ENCODE measurements around the gene AP2M1. TPM values are rescaled to one million over a fixed set of nuclear protein-coding genes. Genes with fewer than 3 reads are reported as not detected.

The AP2M1 gene
- total and polyA plus RNA-seq, 4 donors, result 153 to 333 (median 251) TPM

DNA sequence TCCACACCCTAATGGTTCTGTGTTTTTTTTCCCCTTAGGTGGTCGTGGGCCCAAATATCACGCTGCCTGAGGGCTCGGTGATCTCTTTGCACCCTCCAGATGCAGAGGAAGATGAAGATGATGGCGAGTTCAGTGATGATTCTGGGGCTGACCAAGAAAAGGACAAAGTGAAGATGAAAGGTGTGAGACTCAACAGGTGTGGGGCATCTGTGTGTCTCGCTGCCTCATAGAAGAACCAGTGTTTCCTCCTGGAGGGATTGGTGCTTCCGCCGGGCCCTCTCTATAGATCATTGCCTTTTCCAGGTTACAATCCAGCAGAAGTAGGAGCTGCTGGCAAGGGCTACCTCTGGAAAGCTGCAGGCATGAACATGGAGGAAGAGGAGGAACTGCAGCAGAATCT is 32.5 kb upstream of the AP2M1 start:
- H3K27ac ChIP-seq (ENCODE audit: low read depth in 1 of 2, low read length in 1 of 2), result no peak overlapping the region
- no peaks in the 10 kb centered on the region for H3K27me3 ChIP-seq (ENCODE audit: control insufficient read depth in 3 of 3, insufficient read depth in 3 of 3, low read length in 2 of 3)
- ATAC-seq (ENCODE audit: insufficient read depth, low FRiP score) (no peak), DNase-seq (no peak)
- H3K4me1 ChIP-seq (ENCODE audit: control insufficient read depth in 5 of 5, insufficient read depth in 5 of 5, low read length in 5 of 5), result peaks cover 0 to 3% (median 0%) of the 10 kb centered on the region in 5 donors
- H3K9ac ChIP-seq (ENCODE audit: insufficient read depth in 1 of 2, low read length in 2 of 2), result no peak overlapping the region
- WGBS, 2 donors, result 96 to 98% methylated on average over 7 of the region's 7 CpGs
- H3K9me3 ChIP-seq (ENCODE audit: control insufficient read depth in 4 of 4, insufficient read depth in 3 of 4, low read length in 3 of 4), result no peaks in the 10 kb centered on the region
- TF ChIP-seq, protein P1, sequence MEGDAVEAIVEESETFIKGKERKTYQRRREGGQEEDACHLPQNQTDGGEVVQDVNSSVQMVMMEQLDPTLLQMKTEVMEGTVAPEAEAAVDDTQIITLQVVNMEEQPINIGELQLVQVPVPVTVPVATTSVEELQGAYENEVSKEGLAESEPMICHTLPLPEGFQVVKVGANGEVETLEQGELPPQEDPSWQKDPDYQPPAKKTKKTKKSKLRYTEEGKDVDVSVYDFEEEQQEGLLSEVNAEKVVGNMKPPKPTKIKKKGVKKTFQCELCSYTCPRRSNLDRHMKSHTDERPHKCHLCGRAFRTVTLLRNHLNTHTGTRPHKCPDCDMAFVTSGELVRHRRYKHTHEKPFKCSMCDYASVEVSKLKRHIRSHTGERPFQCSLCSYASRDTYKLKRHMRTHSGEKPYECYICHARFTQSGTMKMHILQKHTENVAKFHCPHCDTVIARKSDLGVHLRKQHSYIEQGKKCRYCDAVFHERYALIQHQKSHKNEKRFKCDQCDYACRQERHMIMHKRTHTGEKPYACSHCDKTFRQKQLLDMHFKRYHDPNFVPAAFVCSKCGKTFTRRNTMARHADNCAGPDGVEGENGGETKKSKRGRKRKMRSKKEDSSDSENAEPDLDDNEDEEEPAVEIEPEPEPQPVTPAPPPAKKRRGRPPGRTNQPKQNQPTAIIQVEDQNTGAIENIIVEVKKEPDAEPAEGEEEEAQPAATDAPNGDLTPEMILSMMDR (IDR thresholded peaks at IDR 0.05; ENCODE audit: control extremely low read depth, extremely low read depth), result no peak
- peaks cover 38 to 56% (median 49%) of the 10 kb centered on the region in 4 donors for H3K36me3 ChIP-seq (ENCODE audit: control insufficient read depth in 4 of 4, insufficient read depth in 4 of 4, low read length in 4 of 4)
- H3K4me3 ChIP-seq, result no peak overlapping the region

DNA sequence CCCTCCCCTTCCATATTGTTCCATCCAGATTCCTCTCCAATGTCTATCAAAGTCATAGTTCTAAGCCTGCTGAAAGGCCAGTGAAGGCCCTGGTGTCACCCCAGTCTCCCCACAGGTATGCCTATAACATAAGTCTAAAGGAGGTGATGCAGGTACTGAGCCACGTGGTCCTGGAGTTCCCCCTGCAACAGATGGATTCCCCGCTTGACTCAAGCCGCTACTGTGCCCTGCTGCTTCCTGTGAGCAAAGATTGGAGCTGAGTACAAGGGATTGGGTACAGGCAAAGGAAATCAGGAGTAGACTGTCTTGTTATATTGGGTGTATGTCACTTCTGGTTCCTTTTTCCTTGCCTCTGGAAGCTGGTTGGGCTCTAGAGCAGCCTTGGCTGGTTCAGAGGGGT is 31.3 kb upstream of the AP2M1 start:
- peaks cover 35 to 50% (median 47%) of the 10 kb centered on the region in 4 donors for H3K36me3 ChIP-seq (ENCODE audit: control insufficient read depth in 4 of 4, insufficient read depth in 4 of 4, low read length in 4 of 4)
- WGBS, 2 donors, result 92 to 94% methylated on average over 3 of the region's 3 CpGs
- DNase-seq (no peak), ATAC-seq (ENCODE audit: insufficient read depth, low FRiP score) (no peak)
- no peak overlapping the region for H3K4me3 ChIP-seq
- TF ChIP-seq, protein P1 (IDR thresholded peaks at IDR 0.05; ENCODE audit: control extremely low read depth, extremely low read depth), result no peak
- no peaks in the 10 kb centered on the region for H3K4me1 ChIP-seq (ENCODE audit: control insufficient read depth in 5 of 5, insufficient read depth in 5 of 5, low read length in 5 of 5)
- H3K9me3 ChIP-seq (ENCODE audit: control insufficient read depth in 4 of 4, insufficient read depth in 3 of 4, low read length in 3 of 4), result no peaks in the 10 kb centered on the region
- no peaks in the 10 kb centered on the region for H3K27me3 ChIP-seq (ENCODE audit: control insufficient read depth in 3 of 3, insufficient read depth in 3 of 3, low read length in 2 of 3)
- H3K27ac ChIP-seq (ENCODE audit: low read depth in 1 of 2, low read length in 1 of 2), result no peak overlapping the region
- no peak overlapping the region for H3K9ac ChIP-seq (ENCODE audit: insufficient read depth in 1 of 2, low read length in 2 of 2)

DNA sequence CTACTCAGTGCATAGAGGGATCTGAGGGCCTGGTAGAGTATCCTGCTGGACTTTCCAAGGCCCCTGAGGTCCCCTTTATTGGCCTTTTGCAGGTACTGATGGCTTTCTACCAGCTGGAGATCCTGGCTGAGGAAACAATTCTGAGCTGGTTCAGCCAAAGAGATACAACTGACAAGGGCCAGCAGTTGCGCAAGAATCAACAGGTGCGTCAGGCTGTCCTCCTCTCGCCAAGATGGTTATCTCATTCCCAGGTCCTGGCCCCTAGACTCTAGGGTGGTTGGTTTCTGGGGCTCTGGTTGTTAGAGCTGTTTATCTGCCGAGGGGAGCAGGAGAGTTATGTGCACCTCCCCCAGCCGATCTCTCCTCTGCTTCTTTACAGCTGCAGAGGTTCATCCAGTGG is 30.1 kb upstream of the AP2M1 start:
- 83 to 85% methylated on average over 5 of the region's 5 CpGs for WGBS, 2 donors
- H3K4me3 ChIP-seq, result no peak overlapping the region
- peaks cover 35 to 50% (median 46%) of the 10 kb centered on the region in 4 donors for H3K36me3 ChIP-seq (ENCODE audit: control insufficient read depth in 4 of 4, insufficient read depth in 4 of 4, low read length in 4 of 4)
- H3K9ac ChIP-seq (ENCODE audit: insufficient read depth in 1 of 2, low read length in 2 of 2), result no peak overlapping the region
- no peaks in the 10 kb centered on the region for H3K9me3 ChIP-seq (ENCODE audit: control insufficient read depth in 4 of 4, insufficient read depth in 3 of 4, low read length in 3 of 4)
- no peak overlapping the region for H3K27ac ChIP-seq (ENCODE audit: low read depth in 1 of 2, low read length in 1 of 2)
- TF ChIP-seq, protein P1 (IDR thresholded peaks at IDR 0.05; ENCODE audit: control extremely low read depth, extremely low read depth), result no peak
- ATAC-seq (ENCODE audit: insufficient read depth, low FRiP score), result no peak
- no peak for DNase-seq
- no peaks in the 10 kb centered on the region for H3K4me1 ChIP-seq (ENCODE audit: control insufficient read depth in 5 of 5, insufficient read depth in 5 of 5, low read length in 5 of 5)
- H3K27me3 ChIP-seq (ENCODE audit: control insufficient read depth in 3 of 3, insufficient read depth in 3 of 3, low read length in 2 of 3), result no peaks in the 10 kb centered on the region

DNA sequence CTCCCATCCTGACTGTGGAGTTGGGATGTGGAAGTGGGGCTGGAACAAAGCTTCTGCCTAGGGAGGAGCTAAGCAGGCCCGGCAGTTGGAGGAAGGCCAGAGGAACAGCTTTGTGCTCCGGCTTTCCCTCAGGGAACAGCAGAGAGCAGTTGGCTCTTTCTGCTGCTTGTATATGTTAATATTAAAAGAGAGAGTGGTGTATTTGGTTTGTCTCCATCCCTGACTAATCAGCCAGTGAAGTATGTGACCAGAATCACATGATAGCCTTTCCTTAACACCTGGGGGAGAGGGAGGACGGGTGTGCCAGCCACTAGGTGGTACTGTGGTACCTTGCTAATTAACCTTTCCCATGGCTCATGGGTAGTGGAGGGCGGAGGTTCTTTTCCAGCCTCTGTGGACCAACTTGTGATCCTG is 29.5 kb upstream of the AP2M1 start:
- no peaks in the 10 kb centered on the region for H3K4me1 ChIP-seq (ENCODE audit: control insufficient read depth in 5 of 5, insufficient read depth in 5 of 5, low read length in 5 of 5)
- no peak overlapping the region for H3K27ac ChIP-seq (ENCODE audit: low read depth in 1 of 2, low read length in 1 of 2)
- 45 to 66% methylated on average over 4 of the region's 4 CpGs for WGBS, 2 donors
- H3K4me3 ChIP-seq, result no peak overlapping the region
- no peaks in the 10 kb centered on the region for H3K9me3 ChIP-seq (ENCODE audit: control insufficient read depth in 4 of 4, insufficient read depth in 3 of 4, low read length in 3 of 4)
- H3K27me3 ChIP-seq (ENCODE audit: control insufficient read depth in 3 of 3, insufficient read depth in 3 of 3, low read length in 2 of 3), result no peaks in the 10 kb centered on the region
- DNase-seq (peak; percentile 47 to 70 (median 51)), ATAC-seq (ENCODE audit: insufficient read depth, low FRiP score) (peak; percentile 42)
- no peak overlapping the region for H3K9ac ChIP-seq (ENCODE audit: insufficient read depth in 1 of 2, low read length in 2 of 2)
- H3K36me3 ChIP-seq (ENCODE audit: control insufficient read depth in 4 of 4, insufficient read depth in 4 of 4, low read length in 4 of 4), result peaks cover 33 to 50% (median 44%) of the 10 kb centered on the region in 4 donors
- TF ChIP-seq, protein P1 (IDR thresholded peaks at IDR 0.05; ENCODE audit: control extremely low read depth, extremely low read depth), result peak; percentile 21
